Liver (tissue), 3 donors: Measurements from ENCODE around the gene EVC.

Experiments used
- EGR1 ChIP-seq, 2 donors: IDR thresholded peaks; 2 replicates each; pipeline ENCODE4 v1.6.1; 2016 to 2018; ENCODE audit warnings: antibody characterized with exemption in 2 of 2, low read depth in 2 of 2
- FOXA1 ChIP-seq: IDR thresholded peaks from 2 replicates; pipeline ENCODE4 v1.6.1; 2016; ENCODE audit warnings: antibody characterized with exemption
- GABPA ChIP-seq, 2 donors: IDR thresholded peaks in 1 of 2; conservative IDR thresholded peaks in 1 of 2; 2 replicates each; pipeline ENCODE4 v1.6.1; 2016; ENCODE audit warnings: antibody characterized with exemption in 2 of 2, mild to moderate bottlenecking in 1 of 2, moderate library complexity in 1 of 2
- RAD21 ChIP-seq, 2 donors: IDR thresholded peaks; 2 replicates each; pipeline ENCODE4 v1.6.1; 2016; ENCODE audit warnings: antibody characterized with exemption in 2 of 2, mild to moderate bottlenecking in 2 of 2
- TF ChIP-seq, protein P1 (sequence below): fragments of 150-350 bp; IDR thresholded peaks from 2 replicates; pipeline ENCODE4 v1.5.1; 2017; ENCODE audit warnings: improper control_type of control experiment, low read depth, low read length; ENCODE audit not compliant: missing input control
- TF ChIP-seq, protein P2 (sequence below): IDR thresholded peaks from 2 replicates; pipeline ENCODE4 v1.6.1; 2016; ENCODE audit warnings: antibody characterized with exemption, mild to moderate bottlenecking
- donor health status: healthy.
- donor health status: healthy.

DNA sequence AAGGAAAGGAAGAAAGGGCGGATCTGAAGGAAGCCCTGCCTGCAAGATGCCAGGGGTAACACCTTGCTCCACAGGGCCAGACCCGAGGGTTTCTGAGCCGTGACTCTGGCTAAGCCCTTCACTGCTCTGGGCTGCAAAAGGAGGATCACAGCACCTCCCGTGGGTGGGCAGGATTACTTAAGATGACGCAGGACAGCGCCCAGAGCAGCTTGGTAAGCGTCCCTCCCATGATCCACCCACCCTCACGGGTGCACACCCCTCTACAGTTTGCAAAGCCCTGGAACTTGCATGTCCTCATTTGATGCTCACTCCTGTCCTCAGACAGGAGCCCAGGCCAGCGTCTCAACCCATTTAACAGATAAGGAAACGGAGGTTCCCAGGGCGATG is 117.0 kb downstream of the EVC start:
- TF ChIP-seq, protein P1, sequence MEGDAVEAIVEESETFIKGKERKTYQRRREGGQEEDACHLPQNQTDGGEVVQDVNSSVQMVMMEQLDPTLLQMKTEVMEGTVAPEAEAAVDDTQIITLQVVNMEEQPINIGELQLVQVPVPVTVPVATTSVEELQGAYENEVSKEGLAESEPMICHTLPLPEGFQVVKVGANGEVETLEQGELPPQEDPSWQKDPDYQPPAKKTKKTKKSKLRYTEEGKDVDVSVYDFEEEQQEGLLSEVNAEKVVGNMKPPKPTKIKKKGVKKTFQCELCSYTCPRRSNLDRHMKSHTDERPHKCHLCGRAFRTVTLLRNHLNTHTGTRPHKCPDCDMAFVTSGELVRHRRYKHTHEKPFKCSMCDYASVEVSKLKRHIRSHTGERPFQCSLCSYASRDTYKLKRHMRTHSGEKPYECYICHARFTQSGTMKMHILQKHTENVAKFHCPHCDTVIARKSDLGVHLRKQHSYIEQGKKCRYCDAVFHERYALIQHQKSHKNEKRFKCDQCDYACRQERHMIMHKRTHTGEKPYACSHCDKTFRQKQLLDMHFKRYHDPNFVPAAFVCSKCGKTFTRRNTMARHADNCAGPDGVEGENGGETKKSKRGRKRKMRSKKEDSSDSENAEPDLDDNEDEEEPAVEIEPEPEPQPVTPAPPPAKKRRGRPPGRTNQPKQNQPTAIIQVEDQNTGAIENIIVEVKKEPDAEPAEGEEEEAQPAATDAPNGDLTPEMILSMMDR: no peak
- TF ChIP-seq, protein P2, sequence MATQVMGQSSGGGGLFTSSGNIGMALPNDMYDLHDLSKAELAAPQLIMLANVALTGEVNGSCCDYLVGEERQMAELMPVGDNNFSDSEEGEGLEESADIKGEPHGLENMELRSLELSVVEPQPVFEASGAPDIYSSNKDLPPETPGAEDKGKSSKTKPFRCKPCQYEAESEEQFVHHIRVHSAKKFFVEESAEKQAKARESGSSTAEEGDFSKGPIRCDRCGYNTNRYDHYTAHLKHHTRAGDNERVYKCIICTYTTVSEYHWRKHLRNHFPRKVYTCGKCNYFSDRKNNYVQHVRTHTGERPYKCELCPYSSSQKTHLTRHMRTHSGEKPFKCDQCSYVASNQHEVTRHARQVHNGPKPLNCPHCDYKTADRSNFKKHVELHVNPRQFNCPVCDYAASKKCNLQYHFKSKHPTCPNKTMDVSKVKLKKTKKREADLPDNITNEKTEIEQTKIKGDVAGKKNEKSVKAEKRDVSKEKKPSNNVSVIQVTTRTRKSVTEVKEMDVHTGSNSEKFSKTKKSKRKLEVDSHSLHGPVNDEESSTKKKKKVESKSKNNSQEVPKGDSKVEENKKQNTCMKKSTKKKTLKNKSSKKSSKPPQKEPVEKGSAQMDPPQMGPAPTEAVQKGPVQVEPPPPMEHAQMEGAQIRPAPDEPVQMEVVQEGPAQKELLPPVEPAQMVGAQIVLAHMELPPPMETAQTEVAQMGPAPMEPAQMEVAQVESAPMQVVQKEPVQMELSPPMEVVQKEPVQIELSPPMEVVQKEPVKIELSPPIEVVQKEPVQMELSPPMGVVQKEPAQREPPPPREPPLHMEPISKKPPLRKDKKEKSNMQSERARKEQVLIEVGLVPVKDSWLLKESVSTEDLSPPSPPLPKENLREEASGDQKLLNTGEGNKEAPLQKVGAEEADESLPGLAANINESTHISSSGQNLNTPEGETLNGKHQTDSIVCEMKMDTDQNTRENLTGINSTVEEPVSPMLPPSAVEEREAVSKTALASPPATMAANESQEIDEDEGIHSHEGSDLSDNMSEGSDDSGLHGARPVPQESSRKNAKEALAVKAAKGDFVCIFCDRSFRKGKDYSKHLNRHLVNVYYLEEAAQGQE: no peak
- TF ChIP-seq EGR1 (IDR thresholded peaks at IDR 0.05; ENCODE audit: low read depth in 2 of 2): no peak
- no peak for TF ChIP-seq RAD21 (IDR thresholded peaks at IDR 0.05)
- no peak for TF ChIP-seq FOXA1
- no peak for TF ChIP-seq GABPA (IDR thresholded peaks at IDR 0.05 in 1 of 2, conservative IDR thresholded peaks at IDR 0.05 in 1 of 2)
